Endothelial cell (in vitro differentiated cells): Measurements from ENCODE around the gene ABHD12. TPM values are rescaled to one million over a fixed set of nuclear protein-coding genes. Genes with fewer than 3 reads are reported as not detected.
"Not testable (repeated sequence)": the region's sequence is repeated elsewhere in the genome, so short reads cannot be mapped to it uniquely, and the experiment has no call there.

ENCODE experiments used
- DNase-seq: peaks from one replicate; pipeline ENCODE4 v3.0.0; 2021; ENCODE audit warnings: low spot score
- H3K27ac Mint-ChIP-seq: one replicate; pipeline ENCODE4 v1.8.0; 2021; ENCODE audit warnings: mixed read lengths, inconsistent platforms; ENCODE audit not compliant: unreplicated experiment
- H3K27me3 Mint-ChIP-seq: one replicate; pipeline ENCODE4 v1.8.0; 2021; ENCODE audit warnings: mild to moderate bottlenecking, moderate library complexity, mixed read lengths, inconsistent platforms; ENCODE audit not compliant: unreplicated experiment
- H3K36me3 Mint-ChIP-seq: one replicate; pipeline ENCODE4 v1.8.0; 2021; ENCODE audit warnings: mild to moderate bottlenecking, low read depth, mixed read lengths, inconsistent platforms; ENCODE audit not compliant: unreplicated experiment
- H3K4me1 Mint-ChIP-seq: one replicate; pipeline ENCODE4 v1.8.0; 2021; ENCODE audit warnings: mild to moderate bottlenecking, mixed read lengths, inconsistent platforms; ENCODE audit not compliant: unreplicated experiment
- H3K4me3 Mint-ChIP-seq: one replicate; pipeline ENCODE4 v1.8.0; 2021; ENCODE audit warnings: mild to moderate bottlenecking, mixed read lengths, inconsistent platforms; ENCODE audit not compliant: unreplicated experiment
- H3K9me3 Mint-ChIP-seq: one replicate; pipeline ENCODE4 v1.8.0; 2021; ENCODE audit warnings: mixed read lengths, inconsistent platforms; ENCODE audit not compliant: unreplicated experiment
- CTCF ChIP-seq: fragments of 200-600 bp; sonication (generic); IDR thresholded peaks from one replicate; pipeline ENCODE4 v1.5.0; 2021; ENCODE audit warnings: antibody characterized with exemption; ENCODE audit not compliant: unreplicated experiment
- total RNA-seq: library from RNA; stranded (reverse); fragmentation: NEBNext Ultra II Directional; extraction: Animal tissue kit (Norgen Biotek cat#: 25700); gene quantifications from one replicate; pipeline ENCODE4 v1.2.1, GENCODE V29; 2021; ENCODE audit not compliant: unreplicated experiment

ABHD12 gene
- total RNA-seq, 1 donor from 2014 or later = 28.0 TPM

GRCh38 chr20:25269057-25269832, 121.4 kb downstream of the ABHD12 start:
- H3K9me3 Mint-ChIP-seq = no peaks in the 10 kb centered on the region
- H3K4me1 Mint-ChIP-seq = no peaks in the 10 kb centered on the region
- no peaks in the 10 kb centered on the region for H3K27me3 Mint-ChIP-seq
- TF ChIP-seq CTCF = no peak
- no peak overlapping the region for H3K4me3 Mint-ChIP-seq
- H3K27ac Mint-ChIP-seq = no peak overlapping the region
- DNase-seq = no peak
- H3K36me3 Mint-ChIP-seq = peaks cover 20% of the 10 kb centered on the region

GRCh38 chr20:25260770-25261437, 129.7 kb downstream of the ABHD12 start:
- H3K9me3 Mint-ChIP-seq, H3K4me3 Mint-ChIP-seq, H3K4me1 Mint-ChIP-seq, DNase-seq, H3K27ac Mint-ChIP-seq, H3K27me3 Mint-ChIP-seq: not testable (repeated sequence)
- peaks cover 36% of the 10 kb centered on the region for H3K36me3 Mint-ChIP-seq

- peaks cover 34% of the 10 kb centered on the region for H3K36me3 Mint-ChIP-seq
- no peaks in the 10 kb centered on the region for H3K9me3 Mint-ChIP-seq
- H3K4me1 Mint-ChIP-seq = no peaks in the 10 kb centered on the region
- no peak overlapping the region for H3K4me3 Mint-ChIP-seq
- DNase-seq = no peak
- H3K27me3 Mint-ChIP-seq = peaks cover 3% of the 10 kb centered on the region
- H3K27ac Mint-ChIP-seq = no peak overlapping the region
- TF ChIP-seq CTCF = no peak
Measured at GRCh38 chr20:25259788-25260254, 130.8 kb downstream of the ABHD12 start.

- H3K4me3 Mint-ChIP-seq = peak overlapping the region; percentile 51
- no peak for DNase-seq
Measured at GRCh38 chr20:25259358-25259757, 131.3 kb downstream of the ABHD12 start.

GRCh38 chr20:25258828-25259227, 131.8 kb downstream of the ABHD12 start:
- H3K4me3 Mint-ChIP-seq = no peak overlapping the region
- peaks cover 26% of the 10 kb centered on the region for H3K36me3 Mint-ChIP-seq
- H3K27ac Mint-ChIP-seq = no peak overlapping the region
- H3K27me3 Mint-ChIP-seq = peaks cover 3% of the 10 kb centered on the region
- TF ChIP-seq CTCF = no peak
- no peak for DNase-seq
- no peaks in the 10 kb centered on the region for H3K4me1 Mint-ChIP-seq
- H3K9me3 Mint-ChIP-seq = no peaks in the 10 kb centered on the region

More at GRCh38 chr20:25259358-25259757, 131.3 kb downstream of the ABHD12 start:
- peaks cover 3% of the 10 kb centered on the region for H3K27me3 Mint-ChIP-seq
- H3K9me3 Mint-ChIP-seq = no peaks in the 10 kb centered on the region
- no peak for TF ChIP-seq CTCF
- no peaks in the 10 kb centered on the region for H3K4me1 Mint-ChIP-seq
- H3K36me3 Mint-ChIP-seq = peaks cover 30% of the 10 kb centered on the region
- no peak overlapping the region for H3K27ac Mint-ChIP-seq
